ENCODE results near the gene MOCOS.

GRCh38 chr18:36191711-36192110 lies 4.4 kb downstream of the MOCOS start:
- TF ChIP-seq CTCF (IDR thresholded peaks at IDR 0.05; ENCODE audit: poor library complexity) (no peak), EZH2phosphoT487 (IDR thresholded peaks at IDR 0.05; ENCODE audit: low read depth, severe bottlenecking, unreplicated experiment) (no peak), EZH2 (IDR thresholded peaks at IDR 0.05; ENCODE audit: borderline replicate concordance) (no peak)
